Measurements from ENCODE around the gene TP53RK. TPM values are rescaled to one million over a fixed set of nuclear protein-coding genes. Genes with fewer than 3 reads are reported as not detected.

Gene TP53RK
- polyA plus RNA-seq, 1 of the 3 experiments (the other 2 are of a cell fraction) = 5.5 TPM

DNA sequence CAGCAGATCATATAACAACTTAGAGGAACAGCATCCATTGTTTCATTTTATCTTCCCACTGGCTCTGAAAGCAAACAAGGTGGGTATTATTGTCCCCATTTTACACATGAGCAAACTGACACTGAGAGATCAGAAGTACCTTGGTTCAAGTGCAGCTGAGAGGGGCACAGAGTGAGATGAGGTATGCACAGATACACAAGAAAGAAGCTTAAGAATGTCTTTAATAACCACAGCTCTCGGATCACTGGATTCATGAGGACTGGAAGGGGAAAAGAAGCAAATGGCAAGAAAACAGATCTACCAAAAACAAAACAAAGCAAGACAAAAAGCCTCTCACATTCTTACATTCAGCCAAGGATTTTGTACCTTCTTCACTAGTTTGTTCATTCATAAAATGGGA lies 30.8 kb upstream of the TP53RK start:
- ChIA-PET POLR2A (no interaction called here), CTCF (interaction anchor here (0.7 kb wide), 1 partner anchor 11 kb away, joined by 4 read pairs; no protein-coding TSS in a partner anchor)
- WGBS (ENCODE audit: low lambda C conversion rate) = 90% methylated on average over 1 of the region's 1 CpG
- Histone ChIP-seq H3K9ac (no peak overlapping the region), H3K4me3 (ENCODE audit: low read depth in 2 of 2, low read length in 1 of 2) (no peak overlapping the region), H3K27ac (ENCODE audit: low read depth in 2 of 2, low read length in 1 of 2) (no peak overlapping the region), H3K27me3 (ENCODE audit: insufficient read depth) (no peaks in the 10 kb centered on the region), H3K36me3 (replicated peaks in 1 of 2; ENCODE audit: control insufficient read depth in 1 of 2, insufficient read depth in 2 of 2, low read length in 1 of 2) (peaks cover 0 to 14% of the 10 kb centered on the region in 2 experiments), H3K9me3 (no peaks in the 10 kb centered on the region), H3K4me2 (no peak overlapping the region), H4K20me1 (ENCODE audit: insufficient read depth) (no peaks in the 10 kb centered on the region), H3F3A (replicated peaks; ENCODE audit: insufficient read depth) (no peaks in the 10 kb centered on the region), H3K4me1 (ENCODE audit: control insufficient read depth in 1 of 2, insufficient read depth in 2 of 2, low read depth in 1 of 2, low read length in 1 of 2) (no peaks in the 10 kb centered on the region), H3K9me2 (no peaks in the 10 kb centered on the region), H2AFZ (ENCODE audit: low read depth) (no peak overlapping the region), H3K79me2 (ENCODE audit: insufficient read depth) (no peaks in the 10 kb centered on the region)
- TF ChIP-seq ELF1 (IDR thresholded peaks at IDR 0.05) (no peak), RXRA (IDR thresholded peaks at IDR 0.05; ENCODE audit: borderline replicate concordance, low read depth) (no peak)
- TF ChIP-seq, protein P1, sequence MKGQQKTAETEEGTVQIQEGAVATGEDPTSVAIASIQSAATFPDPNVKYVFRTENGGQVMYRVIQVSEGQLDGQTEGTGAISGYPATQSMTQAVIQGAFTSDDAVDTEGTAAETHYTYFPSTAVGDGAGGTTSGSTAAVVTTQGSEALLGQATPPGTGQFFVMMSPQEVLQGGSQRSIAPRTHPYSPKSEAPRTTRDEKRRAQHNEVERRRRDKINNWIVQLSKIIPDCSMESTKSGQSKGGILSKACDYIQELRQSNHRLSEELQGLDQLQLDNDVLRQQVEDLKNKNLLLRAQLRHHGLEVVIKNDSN (IDR thresholded peaks at IDR 0.05; ENCODE audit: borderline replicate concordance, low read depth) = no peak
- no peak for DNase-seq

DNA sequence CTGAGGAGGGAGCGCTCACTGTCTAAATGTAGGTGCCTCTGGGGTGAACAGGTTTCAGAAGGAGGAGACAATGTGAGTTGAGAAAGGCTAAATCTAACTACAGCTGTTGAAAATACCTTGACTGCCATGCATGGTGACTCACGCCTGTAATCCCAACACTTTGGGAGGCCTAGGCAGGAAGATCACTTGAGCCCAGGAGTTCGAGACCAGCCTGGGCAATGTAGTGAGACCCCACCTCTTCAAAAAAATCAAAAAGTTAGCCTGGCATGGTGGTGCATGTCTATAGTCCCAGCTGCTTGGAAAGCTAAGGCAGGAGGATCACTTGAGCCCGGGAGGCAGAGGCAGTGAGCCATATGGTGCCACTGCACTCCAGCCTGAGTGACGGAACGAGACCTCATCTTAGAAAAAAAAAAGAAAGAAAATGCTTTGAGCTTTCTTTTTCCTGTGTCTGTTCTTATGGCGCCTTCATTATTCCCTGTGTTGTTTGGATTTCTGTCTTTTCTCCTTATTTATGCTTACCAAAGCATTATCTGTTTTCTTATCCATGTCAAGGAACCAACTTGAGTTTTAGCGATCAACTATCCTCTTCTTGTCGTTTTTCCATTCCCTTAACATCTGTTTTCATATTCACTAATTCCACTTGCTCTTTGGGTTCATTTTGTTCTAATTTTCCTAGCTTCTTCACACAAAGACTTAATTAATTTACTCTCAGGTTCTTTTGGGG lies 28.7 kb upstream of the TP53RK start:
- H3K79me2 ChIP-seq (ENCODE audit: insufficient read depth) = no peaks in the 10 kb centered on the region
- no peak overlapping the region for H3K27ac ChIP-seq (ENCODE audit: low read depth in 2 of 2, low read length in 1 of 2)
- H3K36me3 ChIP-seq (replicated peaks in 1 of 2; ENCODE audit: control insufficient read depth in 1 of 2, insufficient read depth in 2 of 2, low read length in 1 of 2) = peaks cover 0 to 14% of the 10 kb centered on the region in 2 experiments
- no peaks in the 10 kb centered on the region for H3K9me2 ChIP-seq
- H3K4me3 ChIP-seq (ENCODE audit: low read depth in 2 of 2, low read length in 1 of 2) = no peak overlapping the region
- TF ChIP-seq, protein P2, sequence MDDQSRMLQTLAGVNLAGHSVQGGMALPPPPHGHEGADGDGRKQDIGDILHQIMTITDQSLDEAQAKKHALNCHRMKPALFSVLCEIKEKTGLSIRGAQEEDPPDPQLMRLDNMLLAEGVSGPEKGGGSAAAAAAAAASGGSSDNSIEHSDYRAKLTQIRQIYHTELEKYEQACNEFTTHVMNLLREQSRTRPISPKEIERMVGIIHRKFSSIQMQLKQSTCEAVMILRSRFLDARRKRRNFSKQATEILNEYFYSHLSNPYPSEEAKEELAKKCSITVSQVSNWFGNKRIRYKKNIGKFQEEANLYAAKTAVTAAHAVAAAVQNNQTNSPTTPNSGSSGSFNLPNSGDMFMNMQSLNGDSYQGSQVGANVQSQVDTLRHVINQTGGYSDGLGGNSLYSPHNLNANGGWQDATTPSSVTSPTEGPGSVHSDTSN (IDR thresholded peaks at IDR 0.05) = no peak
- TF ChIP-seq RFX5 (IDR thresholded peaks at IDR 0.05; ENCODE audit: low read length) (no peak), FOXM1 (IDR thresholded peaks at IDR 0.05; ENCODE audit: low read depth) (no peak), SIN3A (IDR thresholded peaks at IDR 0.05; ENCODE audit: borderline replicate concordance, low read depth, low read length) (no peak), JUND (IDR thresholded peaks at IDR 0.05) (no peak), GATA2 (CRISPR knock-in tag; IDR thresholded peaks at IDR 0.05) (no peak), NFIC (IDR thresholded peaks at IDR 0.05; ENCODE audit: borderline replicate concordance) (no peak), RAD21 (IDR thresholded peaks at IDR 0.05; ENCODE audit: low read length) (no peak), GABPA (IDR thresholded peaks at IDR 0.05; ENCODE audit: low read depth) (no peak), FOSL2 (IDR thresholded peaks at IDR 0.05; ENCODE audit: borderline replicate concordance, low read depth) (no peak), CHD2 (IDR thresholded peaks at IDR 0.05; ENCODE audit: low read length, partially characterized antibody) (no peak), MXI1 (IDR thresholded peaks at IDR 0.05; ENCODE audit: low read depth, low read length) (no peak), NRF1 (IDR thresholded peaks at IDR 0.05; ENCODE audit: low read depth, low read length) (no peak)
- TF ChIP-seq, protein P3, sequence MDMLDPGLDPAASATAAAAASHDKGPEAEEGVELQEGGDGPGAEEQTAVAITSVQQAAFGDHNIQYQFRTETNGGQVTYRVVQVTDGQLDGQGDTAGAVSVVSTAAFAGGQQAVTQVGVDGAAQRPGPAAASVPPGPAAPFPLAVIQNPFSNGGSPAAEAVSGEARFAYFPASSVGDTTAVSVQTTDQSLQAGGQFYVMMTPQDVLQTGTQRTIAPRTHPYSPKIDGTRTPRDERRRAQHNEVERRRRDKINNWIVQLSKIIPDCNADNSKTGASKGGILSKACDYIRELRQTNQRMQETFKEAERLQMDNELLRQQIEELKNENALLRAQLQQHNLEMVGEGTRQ (IDR thresholded peaks at IDR 0.05; ENCODE audit: borderline replicate concordance, low read depth, low read length) = no peak
- TF ChIP-seq, protein P4, sequence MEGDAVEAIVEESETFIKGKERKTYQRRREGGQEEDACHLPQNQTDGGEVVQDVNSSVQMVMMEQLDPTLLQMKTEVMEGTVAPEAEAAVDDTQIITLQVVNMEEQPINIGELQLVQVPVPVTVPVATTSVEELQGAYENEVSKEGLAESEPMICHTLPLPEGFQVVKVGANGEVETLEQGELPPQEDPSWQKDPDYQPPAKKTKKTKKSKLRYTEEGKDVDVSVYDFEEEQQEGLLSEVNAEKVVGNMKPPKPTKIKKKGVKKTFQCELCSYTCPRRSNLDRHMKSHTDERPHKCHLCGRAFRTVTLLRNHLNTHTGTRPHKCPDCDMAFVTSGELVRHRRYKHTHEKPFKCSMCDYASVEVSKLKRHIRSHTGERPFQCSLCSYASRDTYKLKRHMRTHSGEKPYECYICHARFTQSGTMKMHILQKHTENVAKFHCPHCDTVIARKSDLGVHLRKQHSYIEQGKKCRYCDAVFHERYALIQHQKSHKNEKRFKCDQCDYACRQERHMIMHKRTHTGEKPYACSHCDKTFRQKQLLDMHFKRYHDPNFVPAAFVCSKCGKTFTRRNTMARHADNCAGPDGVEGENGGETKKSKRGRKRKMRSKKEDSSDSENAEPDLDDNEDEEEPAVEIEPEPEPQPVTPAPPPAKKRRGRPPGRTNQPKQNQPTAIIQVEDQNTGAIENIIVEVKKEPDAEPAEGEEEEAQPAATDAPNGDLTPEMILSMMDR (IDR thresholded peaks at IDR 0.05) = no peak
- TF ChIP-seq, protein P5, sequence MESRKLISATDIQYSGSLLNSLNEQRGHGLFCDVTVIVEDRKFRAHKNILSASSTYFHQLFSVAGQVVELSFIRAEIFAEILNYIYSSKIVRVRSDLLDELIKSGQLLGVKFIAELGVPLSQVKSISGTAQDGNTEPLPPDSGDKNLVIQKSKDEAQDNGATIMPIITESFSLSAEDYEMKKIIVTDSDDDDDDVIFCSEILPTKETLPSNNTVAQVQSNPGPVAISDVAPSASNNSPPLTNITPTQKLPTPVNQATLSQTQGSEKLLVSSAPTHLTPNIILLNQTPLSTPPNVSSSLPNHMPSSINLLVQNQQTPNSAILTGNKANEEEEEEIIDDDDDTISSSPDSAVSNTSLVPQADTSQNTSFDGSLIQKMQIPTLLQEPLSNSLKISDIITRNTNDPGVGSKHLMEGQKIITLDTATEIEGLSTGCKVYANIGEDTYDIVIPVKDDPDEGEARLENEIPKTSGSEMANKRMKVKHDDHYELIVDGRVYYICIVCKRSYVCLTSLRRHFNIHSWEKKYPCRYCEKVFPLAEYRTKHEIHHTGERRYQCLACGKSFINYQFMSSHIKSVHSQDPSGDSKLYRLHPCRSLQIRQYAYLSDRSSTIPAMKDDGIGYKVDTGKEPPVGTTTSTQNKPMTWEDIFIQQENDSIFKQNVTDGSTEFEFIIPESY (IDR thresholded peaks at IDR 0.05; ENCODE audit: borderline replicate concordance, low read depth) = no peak
- 86% methylated on average over 9 of the region's 9 CpGs for WGBS (ENCODE audit: low lambda C conversion rate)
- no peaks in the 10 kb centered on the region for H3K27me3 ChIP-seq (ENCODE audit: insufficient read depth)
- ChIA-PET POLR2A (no interaction called here), CTCF (no interaction called here)
- H3K9ac ChIP-seq = no peak overlapping the region
- H3K9me3 ChIP-seq = no peaks in the 10 kb centered on the region
- no peaks in the 10 kb centered on the region for H3K4me1 ChIP-seq (ENCODE audit: control insufficient read depth in 1 of 2, insufficient read depth in 2 of 2, low read depth in 1 of 2, low read length in 1 of 2)
- DNase-seq = no peak
- H4K20me1 ChIP-seq (ENCODE audit: insufficient read depth) = no peaks in the 10 kb centered on the region
- no peak overlapping the region for H3K4me2 ChIP-seq
- H3F3A ChIP-seq (replicated peaks; ENCODE audit: insufficient read depth) = no peaks in the 10 kb centered on the region
- H2AFZ ChIP-seq (ENCODE audit: low read depth) = no peak overlapping the region
